HepG2 (cell line): ENCODE results near the gene AGT. TPM values are rescaled to one million over a fixed set of nuclear protein-coding genes. Genes with fewer than 3 reads are reported as not detected.

Experiments used
- TARDBP ChIP-seq: sonication (generic); formaldehyde crosslinking; IDR thresholded peaks from 2 replicates; pipeline ENCODE4 v1.8.0; 2022; ENCODE audit warnings: mild to moderate bottlenecking, missing genetic modification reagents
- polyA plus RNA-seq, 8 experiments: library from polyadenylated mRNA; depleted of rRNA in 3 of 8; stranded (reverse) in 7 of 8; unstranded in 1 of 8; fragments of >200 nt; fragmentation: Illumina TruSeq in 4 of 8; extraction: Trizol in 4 of 8; gene quantifications; 2 replicates each; pipeline versions ENCODE4 v1.2.1 to v1.2.3, GENCODE V29; 2011 to 2016; ENCODE audit warnings: low read depth in 4 of 8, missing spikeins in 1 of 8, mixed read lengths in 1 of 8; ENCODE audit not compliant: insufficient read depth in 1 of 8
- total RNA-seq, 5 experiments: library from RNA; depleted of rRNA; stranded (reverse); fragments of >200 nt; fragmentation: Illumina TruSeq; extraction: Trizol; gene quantifications; 2 replicates each; pipeline ENCODE4 v1.2.3, GENCODE V29; 2016; ENCODE audit warnings: low read depth in 1 of 5
- TF ChIP-seq, protein P1 (sequence below): sonication (generic); formaldehyde crosslinking; IDR thresholded peaks from 2 replicates; pipeline ENCODE4 v1.4.0; 2020; ENCODE audit warnings: mild to moderate bottlenecking, missing genetic modification reagents
- TF ChIP-seq, protein P2 (sequence below): sonication (generic); formaldehyde crosslinking; IDR thresholded peaks from 2 replicates; pipeline ENCODE4 v1.5.0; 2020; ENCODE audit warnings: missing genetic modification reagents
- TF ChIP-seq, protein P3 (sequence below): sonication (generic); formaldehyde crosslinking; IDR thresholded peaks from 2 replicates; pipeline ENCODE4 v1.4.0; 2020; ENCODE audit warnings: missing genetic modification reagents

AGT gene
- total and polyA plus RNA-seq, 2 of the 13 experiments (the other 11 are each of a cell fraction or from before 2014, with no cell fraction given) = 892 to 2,071 TPM

DNA sequence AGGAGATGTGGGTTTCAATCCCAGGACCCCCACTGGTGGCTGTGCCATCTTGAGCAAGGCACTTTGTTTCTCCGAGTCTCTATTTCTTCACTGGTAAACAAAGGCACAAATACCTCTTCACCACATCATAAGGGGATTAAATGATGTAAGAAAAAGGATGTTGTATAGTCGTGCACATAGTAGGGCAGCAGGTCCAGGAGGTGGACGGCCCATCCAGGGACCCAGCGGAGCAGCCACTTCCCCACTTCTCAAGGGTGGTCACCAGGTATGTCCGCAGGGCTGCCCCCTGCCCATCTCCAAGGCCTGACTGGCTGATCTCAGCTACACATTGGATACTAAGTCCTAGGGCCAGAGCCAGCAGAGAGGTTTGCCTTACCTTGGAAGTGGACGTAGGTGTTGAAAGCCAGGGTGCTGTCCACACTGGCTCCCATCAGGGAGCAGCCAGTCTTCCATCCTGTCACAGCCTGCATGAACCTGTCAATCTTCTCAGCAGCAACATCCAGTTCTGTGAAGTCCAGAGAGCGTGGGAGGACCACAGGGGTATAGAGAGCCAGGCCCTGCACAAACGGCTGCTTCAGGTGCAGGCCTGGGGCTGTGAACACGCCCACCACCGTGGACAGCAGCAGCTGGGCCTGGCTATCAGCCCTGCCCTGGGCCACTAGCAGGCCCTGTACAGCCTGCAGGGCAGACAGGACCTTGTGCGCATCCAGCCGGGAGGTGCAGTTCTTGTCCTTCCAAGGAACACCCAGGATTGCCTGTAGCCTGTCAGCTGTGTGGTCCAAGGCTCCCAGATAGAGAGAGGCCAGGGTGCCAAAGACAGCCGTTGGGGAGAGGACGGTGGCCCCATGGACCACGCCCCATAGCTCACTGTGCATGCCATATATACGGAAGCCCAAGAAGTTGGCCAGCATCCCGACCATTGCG, 4.0 kb downstream of the AGT start (continued):
- TF ChIP-seq, protein P1, sequence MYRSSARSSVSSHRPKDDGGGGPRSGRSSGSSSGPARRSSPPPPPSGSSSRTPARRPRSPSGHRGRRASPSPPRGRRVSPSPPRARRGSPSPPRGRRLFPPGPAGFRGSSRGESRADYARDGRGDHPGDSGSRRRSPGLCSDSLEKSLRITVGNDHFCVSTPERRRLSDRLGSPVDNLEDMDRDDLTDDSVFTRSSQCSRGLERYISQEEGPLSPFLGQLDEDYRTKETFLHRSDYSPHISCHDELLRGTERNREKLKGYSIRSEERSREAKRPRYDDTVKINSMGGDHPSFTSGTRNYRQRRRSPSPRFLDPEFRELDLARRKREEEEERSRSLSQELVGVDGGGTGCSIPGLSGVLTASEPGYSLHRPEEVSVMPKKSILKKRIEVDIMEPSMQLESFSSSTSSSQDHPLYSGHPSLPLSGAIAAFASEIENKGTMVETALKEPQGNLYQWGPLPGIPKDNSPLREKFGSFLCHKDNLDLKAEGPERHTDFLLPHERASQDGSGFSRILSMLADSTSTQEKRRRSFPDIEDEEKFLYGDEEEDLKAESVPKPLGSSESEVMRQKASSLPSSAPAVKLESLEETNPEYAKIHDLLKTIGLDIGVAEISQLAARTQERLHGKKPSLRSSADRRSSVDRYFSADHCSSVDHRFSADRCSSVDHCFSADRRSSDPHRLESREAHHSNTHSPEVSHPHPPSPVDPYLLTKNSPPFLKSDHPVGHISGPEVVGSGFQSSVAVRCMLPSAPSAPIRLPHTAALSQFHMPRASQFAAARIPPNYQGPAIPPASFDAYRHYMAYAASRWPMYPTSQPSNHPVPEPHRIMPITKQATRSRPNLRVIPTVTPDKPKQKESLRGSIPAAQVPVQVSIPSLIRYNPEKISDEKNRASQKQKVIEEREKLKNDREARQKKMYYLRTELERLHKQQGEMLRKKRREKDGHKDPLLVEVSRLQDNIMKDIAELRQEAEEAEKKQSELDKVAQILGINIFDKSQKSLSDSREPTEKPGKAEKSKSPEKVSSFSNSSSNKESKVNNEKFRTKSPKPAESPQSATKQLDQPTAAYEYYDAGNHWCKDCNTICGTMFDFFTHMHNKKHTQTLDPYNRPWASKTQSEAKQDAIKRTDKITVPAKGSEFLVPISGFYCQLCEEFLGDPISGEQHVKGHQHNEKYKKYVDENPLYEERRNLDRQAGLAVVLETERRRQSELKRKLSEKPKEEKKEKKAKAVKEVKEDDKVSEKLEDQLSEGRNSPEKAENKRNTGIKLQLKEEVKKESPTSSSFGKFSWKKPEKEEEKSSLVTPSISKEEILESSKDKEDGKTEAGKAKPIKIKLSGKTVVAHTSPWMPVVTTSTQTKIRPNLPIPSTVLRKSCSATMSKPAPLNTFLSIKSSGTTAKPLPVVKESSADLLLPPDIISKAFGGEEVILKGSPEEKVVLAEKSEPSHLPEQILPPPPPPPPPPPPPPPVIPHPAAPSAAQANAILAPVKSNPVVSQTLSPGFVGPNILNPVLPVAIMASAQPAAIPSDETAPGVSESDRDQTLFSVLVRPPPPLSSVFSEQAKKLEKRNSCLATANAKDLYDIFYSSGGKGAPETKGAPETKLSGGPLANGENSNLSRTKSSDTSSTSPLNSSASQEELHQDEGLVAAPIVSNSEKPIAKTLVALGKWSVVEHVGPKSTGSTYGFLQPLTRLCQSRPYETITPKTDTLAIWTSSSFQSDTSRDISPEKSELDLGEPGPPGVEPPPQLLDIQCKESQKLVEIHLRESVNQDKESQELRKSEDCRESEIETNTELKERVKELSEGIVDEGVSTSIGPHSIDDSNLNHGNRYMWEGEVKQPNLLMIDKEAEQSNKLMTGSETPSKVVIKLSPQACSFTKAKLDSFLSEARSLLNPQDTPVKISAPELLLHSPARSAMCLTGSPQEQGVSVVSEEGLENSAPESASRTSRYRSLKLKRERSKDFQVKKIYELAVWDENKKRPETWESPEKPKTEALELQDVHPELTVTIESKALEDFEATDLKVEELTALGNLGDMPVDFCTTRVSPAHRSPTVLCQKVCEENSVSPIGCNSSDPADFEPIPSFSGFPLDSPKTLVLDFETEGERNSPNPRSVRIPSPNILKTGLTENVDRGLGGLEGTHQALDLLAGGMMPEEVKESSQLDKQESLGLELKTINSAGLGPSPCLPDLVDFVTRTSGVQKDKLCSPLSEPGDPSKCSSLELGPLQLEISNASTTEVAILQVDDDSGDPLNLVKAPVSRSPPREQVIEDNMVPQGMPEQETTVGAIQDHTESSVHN (CRISPR knock-in tag) = peak; percentile 69; the same call in 1 of the 2 replicates
- TF ChIP-seq, protein P2, sequence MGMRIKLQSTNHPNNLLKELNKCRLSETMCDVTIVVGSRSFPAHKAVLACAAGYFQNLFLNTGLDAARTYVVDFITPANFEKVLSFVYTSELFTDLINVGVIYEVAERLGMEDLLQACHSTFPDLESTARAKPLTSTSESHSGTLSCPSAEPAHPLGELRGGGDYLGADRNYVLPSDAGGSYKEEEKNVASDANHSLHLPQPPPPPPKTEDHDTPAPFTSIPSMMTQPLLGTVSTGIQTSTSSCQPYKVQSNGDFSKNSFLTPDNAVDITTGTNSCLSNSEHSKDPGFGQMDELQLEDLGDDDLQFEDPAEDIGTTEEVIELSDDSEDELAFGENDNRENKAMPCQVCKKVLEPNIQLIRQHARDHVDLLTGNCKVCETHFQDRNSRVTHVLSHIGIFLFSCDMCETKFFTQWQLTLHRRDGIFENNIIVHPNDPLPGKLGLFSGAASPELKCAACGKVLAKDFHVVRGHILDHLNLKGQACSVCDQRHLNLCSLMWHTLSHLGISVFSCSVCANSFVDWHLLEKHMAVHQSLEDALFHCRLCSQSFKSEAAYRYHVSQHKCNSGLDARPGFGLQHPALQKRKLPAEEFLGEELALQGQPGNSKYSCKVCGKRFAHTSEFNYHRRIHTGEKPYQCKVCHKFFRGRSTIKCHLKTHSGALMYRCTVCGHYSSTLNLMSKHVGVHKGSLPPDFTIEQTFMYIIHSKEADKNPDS = no peak
- 0 out of 2 replicates have a peak, but pooled peaks have one; percentile 10 for TF ChIP-seq TARDBP (CRISPR knock-in tag)
- TF ChIP-seq, protein P3, sequence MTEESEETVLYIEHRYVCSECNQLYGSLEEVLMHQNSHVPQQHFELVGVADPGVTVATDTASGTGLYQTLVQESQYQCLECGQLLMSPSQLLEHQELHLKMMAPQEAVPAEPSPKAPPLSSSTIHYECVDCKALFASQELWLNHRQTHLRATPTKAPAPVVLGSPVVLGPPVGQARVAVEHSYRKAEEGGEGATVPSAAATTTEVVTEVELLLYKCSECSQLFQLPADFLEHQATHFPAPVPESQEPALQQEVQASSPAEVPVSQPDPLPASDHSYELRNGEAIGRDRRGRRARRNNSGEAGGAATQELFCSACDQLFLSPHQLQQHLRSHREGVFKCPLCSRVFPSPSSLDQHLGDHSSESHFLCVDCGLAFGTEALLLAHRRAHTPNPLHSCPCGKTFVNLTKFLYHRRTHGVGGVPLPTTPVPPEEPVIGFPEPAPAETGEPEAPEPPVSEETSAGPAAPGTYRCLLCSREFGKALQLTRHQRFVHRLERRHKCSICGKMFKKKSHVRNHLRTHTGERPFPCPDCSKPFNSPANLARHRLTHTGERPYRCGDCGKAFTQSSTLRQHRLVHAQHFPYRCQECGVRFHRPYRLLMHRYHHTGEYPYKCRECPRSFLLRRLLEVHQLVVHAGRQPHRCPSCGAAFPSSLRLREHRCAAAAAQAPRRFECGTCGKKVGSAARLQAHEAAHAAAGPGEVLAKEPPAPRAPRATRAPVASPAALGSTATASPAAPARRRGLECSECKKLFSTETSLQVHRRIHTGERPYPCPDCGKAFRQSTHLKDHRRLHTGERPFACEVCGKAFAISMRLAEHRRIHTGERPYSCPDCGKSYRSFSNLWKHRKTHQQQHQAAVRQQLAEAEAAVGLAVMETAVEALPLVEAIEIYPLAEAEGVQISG = peak; percentile 45; the same call in 1 of the 2 replicates
